ENCODE results near the gene CHN1.

GRCh38 chr2:175005733-175006264 lies 618 bp upstream of the CHN1 start:
- no peak for TF ChIP-seq POLR2AphosphoS5 (IDR thresholded peaks at IDR 0.05; ENCODE audit: low read depth, low read length)
- TF ChIP-seq REST (IDR thresholded peaks at IDR 0.05; ENCODE audit: insufficient read depth in 1 of 2, low read depth in 2 of 2, low read length in 2 of 2): no peak
- no peak for TF ChIP-seq FOXP2 (optimal IDR thresholded peaks at IDR 0.05; ENCODE audit: borderline replicate concordance, extremely low read depth, extremely low read length, insufficient read depth)
- no peak for TF ChIP-seq TAF1 (IDR thresholded peaks at IDR 0.05; ENCODE audit: borderline replicate concordance, insufficient read depth, low read length)
